GM18873 (cell line): ENCODE results near the gene MLLT10.

Experiments
- ATAC-seq: cut with Tn5 transposase; IDR thresholded peaks from one replicate; pipeline ENCODE4 v1.9.1; 2021; ENCODE audit warnings: mild to moderate bottlenecking, moderate library complexity, moderate number of reproducible peaks; ENCODE audit not compliant: unreplicated experiment, low FRiP score

MLLT10 gene

DNA sequence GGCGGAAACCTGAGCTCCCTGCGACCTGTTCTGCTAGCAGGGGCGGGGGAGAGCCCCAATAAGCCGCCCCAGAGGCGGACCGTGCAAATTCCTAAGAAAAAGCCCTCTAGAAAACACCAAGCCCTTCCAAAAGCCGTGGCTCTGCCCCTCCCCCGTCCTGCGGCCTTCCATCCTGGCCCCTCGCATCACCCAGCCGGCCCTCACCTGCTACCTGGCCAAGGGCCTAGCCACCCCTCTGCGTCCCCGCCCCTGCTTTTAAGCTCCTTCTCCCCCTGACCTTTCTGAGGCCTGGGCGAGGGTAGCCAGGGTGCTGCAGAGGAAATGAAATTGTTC is 33.5 kb upstream of the MLLT10 start:
- no peak for ATAC-seq

DNA sequence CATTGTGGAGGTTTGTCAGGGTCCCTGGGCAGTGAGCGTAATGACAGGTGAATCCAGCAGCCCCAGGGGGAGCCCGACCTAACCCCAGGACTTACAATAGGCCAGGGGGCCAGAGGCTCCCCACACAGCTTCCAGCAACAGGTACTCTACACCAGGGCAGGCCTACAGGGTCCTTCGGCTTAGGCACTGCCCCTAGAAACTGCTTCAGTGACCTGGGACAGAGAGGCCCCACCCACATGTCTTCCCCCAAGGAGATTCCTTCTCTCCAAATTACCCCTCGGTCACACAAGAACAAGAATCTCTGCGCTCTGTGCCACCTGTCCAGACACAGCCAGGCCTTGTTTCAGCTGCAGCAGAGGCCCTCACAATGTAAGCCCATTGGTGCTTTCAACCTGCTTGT is 32.9 kb upstream of the MLLT10 start:
- ATAC-seq = no peak

DNA sequence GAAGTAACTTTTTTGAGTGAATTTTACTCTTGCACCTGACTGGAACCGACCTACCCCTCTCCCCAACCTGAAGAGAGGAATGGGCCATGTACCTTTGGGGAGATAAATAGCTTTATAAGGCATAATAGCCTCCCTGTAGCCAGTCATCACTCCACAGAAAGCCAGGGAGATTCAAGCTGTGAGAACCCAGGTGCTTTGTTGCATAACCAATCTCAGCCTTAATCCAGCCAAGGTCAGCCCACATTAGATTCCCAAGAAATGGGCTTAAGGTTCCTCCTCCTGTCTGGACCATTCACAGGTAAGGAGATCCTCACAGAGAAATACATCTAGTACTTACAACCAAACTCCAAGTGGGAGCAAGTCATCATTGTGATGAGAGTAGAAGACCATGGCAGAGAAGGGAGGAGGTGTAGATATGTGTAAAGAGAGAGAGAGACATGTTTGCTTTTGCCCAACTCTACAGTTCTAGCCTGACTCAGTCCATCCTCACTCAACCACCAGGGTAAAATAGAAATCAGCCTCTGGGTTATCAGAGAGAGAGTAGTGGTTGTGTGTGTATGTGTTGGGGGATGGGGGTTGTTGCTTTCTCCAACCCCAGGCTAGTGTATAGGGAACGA is 32.2 kb upstream of the MLLT10 start:
- ATAC-seq = no peak

DNA sequence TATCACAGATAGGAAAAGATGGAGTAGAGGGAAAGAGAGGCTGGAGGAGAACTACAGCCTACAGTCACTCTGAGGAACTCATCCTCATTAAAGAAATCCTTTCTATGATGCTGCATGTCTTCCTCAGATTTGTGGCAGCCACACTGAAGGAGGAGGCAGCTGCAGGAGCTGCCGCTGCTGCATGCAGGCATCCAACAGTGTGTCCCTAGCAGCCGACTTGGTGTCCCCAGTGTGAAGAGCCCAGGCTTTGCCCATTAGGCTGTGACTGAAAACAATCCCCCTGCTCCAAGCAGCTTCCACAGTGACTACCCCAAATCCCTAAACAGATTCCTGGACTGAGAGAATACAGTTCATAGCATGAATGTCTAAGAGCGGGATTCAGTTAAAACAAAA is 31.7 kb upstream of the MLLT10 start:
- no peak for ATAC-seq

DNA sequence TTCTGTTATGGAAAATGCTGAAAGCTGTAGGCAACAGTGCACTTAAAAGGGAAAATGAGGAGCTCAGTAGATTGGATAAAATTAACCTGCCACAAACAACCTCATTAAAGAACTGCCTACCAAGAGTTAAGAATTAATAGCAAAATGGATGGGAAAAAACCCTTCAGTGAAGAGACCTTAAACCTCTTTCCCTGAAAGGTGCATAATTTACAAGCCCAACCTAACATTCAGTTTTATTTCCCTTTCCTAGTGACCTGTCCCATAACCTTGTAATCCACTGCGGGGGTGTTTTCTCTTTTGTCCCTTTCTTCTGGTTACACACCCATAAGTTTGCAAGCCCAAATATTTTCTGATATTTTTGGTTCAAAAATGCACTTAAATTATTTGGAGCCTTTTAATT is 30.5 kb upstream of the MLLT10 start:
- ATAC-seq = no peak

DNA sequence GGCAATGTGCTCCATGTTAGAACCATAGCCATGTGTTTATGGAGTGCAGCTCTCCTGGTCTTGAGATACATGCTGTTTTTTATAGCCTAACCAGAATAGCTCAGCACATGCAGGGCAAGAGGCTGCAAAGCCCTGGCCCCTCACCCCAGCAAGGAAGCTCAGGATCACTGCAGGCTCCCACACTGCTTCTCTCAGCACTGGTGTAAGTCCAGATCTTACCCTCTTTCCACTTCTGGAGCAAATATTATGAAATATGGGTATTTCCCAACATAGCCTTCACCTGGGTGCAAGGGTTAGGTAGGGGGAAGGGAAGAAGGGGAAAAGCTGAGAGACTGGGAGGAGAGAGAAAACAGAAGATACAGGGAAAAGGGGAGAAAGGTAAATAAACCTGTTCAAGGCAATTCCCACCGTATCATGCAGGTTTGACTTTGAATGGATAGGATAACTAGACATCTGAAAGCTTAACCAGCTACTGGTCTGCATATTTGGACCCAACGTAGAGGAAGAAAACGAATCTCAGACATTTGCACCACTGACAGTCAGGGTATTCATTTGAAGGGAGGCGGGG is 28.2 kb upstream of the MLLT10 start:
- no peak for ATAC-seq

DNA sequence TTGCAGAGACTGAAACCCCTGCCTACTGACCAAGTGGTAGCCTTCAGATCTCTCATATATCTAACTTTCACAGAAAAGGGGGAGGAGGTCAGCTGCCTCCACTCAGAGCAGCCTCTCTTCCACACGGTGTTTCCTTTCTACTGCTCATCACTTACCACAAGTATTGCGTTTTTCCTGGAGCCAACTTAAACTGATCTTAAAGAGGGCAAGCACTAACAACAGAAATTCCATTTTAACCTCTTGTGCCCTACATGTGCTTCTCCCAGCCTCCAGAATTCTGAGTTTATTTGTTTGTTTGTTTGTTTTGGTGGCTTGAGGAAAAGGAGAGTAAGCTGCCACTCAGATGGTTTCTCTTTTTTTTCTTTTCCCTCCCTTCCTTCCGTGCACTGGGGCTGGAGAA is 27.7 kb upstream of the MLLT10 start:
- ATAC-seq = no peak

DNA sequence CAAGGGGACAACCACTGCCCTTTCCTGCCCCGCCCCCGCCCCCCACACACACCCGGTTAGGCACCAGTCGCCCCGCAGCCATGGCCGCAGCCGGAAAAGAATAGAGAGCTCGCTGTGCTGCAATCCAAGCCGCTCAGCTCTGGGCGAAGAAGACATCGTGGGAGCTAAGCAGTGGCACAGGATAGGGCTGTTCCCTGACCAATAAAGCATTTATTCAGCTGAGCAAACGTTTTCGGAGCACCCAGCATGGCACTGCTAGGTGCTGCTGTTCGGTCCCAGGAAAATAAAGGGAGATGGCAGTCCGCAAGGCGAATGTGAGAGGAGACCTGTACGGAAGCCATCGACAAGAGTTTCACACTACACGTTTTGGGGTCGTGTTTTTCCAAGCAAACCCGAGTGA is 26.9 kb upstream of the MLLT10 start:
- ATAC-seq = no peak

DNA sequence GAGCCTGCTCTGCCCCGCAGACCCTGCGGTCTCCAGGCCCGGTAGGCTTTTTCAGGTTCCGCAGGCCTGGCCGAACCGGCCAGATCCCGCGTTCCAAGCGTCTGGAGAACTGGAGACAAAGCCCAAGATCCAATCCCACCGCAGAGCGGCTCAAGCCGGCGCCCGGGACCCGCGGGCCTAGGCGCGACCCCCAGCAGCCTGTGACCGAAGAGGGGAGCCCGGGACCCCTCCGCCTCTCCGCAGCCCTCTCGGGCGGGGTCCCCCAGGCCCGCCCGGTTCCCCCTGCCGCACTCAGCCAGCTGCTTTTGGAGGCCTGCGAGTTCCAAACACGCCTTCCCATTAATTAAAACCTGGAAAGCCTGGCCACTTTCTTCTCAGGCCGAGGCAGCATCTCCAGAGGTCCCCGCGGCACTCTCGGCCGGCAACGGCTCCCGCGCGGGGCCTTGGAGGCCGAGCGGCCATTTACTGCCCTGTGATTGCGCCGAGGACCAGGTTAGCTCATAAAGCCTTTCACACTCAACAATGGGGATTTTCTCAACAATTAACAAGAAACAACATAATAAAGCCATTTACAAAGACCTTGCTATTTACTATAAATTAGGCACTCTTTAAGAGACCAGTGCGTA is 25.2 kb upstream of the MLLT10 start:
- no peak for ATAC-seq

DNA sequence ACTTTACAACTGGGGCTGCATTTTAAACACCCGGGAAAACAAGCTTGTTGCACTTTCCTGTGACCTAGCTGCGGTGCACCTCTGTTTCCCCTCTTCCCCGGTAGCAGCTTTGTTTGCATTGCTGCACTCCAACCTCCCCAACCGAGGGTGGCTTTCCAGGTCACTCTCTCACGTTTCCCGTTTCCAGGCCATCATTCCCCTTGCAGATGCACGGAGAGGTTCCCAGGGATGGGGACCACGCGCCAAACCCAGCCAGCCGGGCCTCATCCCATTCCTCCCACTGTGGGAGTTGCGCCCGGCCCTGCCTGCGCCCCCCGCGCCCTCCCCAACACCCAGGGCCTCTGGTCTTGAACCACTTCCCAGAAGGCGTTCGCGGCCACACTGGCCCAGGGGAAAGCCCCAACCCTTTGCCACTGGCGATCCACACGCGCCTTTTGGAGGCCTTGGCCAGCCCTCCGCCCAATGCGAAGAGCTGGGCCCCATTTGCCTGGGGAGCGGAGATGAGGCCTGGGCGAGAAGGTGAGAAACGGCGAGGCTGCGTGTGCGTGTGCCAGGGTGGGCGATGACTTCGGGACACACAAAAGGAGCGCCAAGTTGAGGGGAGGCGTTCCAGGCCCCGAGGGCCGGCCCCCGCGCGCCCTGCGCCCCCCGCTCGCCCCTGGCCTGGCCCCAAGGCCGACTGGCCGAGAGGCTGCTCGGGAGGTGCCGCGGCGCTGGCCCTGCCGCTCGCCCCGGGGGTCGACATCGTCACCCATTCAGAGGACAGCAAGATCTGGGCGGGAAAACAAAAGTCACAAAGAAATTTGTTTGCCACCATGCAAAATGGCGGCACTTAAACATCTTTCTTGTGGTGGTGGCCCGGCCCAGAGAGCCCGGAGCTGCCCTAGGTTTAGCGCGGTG is 24.4 kb upstream of the MLLT10 start:
- ATAC-seq = no peak

DNA sequence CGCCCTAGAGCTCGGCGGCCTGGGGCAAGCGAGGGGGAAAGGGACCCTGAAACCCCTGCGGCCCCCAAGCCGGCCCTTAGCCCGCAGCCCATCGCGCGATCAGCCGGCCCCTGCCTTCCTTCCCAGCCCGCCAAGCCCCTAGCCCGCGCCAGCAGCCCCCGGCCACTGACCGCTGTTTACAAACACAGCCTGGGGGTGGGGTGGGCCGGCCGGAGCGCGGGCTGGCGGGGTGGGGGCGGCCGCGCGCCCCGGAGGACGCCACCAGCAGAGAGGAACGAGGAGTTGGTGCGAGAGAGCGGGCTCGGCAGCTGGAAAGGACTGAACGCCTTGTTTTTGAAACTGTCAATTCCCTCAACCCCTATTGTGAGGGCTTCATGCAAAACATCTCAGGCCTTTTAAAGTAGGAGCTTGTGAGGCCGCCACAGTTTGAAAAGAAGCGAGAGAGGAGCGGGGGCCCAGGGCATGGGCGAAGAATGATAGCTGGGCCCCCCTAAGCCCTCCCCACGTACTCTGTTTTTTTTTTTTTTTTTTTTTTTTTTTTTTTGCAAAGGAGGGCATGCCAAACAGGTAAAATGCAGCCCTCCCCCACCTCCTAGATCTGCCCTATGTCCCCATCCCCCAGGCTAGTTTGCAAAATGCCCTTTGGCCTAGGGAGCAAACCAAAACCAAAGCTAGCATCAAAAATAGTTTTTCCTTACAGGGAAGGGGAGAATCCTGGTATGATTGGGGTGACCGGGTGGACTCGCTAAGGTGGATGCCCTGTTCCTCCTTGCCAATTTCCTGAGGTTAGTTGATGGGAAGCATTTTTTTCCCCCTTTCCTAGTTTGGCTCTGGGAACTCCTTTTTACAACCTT is 23.6 kb upstream of the MLLT10 start:
- ATAC-seq = no peak

DNA sequence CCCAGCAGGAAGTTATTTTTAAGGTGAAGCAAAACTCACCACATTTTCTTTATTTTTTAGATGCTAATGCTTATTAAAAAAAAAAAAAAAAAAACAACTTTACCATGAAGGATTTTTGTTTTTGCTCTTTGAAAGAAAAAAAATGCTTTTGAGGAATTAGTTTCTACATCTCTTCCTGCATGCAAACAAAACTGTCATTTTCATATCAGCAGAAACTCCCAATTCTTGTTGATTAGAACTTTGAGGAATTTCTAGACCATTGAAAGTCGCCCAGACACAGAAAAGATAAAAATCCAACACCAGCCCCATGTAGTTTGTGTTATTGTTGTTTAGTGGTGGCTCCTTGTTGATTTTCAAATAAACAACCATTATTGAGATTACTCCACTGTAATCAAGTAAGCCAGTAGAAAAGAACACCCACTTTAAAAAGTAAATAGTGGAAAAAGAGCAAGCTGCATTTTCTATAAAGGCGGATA is 22.9 kb upstream of the MLLT10 start:
- ATAC-seq = no peak

DNA sequence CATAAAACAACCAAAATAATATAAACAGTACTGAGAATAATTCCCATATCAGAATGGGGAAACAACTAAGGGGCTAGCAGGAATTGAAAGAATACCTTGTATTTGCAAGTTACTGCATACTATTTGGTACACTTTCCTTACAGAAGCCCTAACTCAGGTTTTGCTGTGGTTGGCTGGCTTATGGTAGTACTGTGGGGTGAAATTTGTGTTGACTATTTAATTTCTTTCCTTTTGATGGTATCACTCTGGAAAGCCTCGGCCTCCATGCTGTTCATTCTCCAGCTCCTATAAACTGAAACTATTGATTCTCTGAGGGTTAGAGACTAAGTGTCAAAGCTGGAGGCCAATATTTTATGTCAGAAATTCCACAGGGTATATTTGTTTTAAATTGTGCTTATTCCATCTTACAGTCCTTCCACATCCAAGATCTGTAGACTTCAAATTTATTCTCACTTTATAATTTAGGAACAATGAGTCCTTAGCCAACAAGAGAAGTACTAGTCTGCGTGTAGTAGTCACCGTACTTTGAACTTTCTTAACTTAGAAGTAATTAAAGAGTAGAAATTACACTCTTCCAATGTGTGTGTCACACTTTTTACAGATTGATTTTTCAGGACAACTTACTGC is 22.0 kb upstream of the MLLT10 start:
- ATAC-seq = no peak

DNA sequence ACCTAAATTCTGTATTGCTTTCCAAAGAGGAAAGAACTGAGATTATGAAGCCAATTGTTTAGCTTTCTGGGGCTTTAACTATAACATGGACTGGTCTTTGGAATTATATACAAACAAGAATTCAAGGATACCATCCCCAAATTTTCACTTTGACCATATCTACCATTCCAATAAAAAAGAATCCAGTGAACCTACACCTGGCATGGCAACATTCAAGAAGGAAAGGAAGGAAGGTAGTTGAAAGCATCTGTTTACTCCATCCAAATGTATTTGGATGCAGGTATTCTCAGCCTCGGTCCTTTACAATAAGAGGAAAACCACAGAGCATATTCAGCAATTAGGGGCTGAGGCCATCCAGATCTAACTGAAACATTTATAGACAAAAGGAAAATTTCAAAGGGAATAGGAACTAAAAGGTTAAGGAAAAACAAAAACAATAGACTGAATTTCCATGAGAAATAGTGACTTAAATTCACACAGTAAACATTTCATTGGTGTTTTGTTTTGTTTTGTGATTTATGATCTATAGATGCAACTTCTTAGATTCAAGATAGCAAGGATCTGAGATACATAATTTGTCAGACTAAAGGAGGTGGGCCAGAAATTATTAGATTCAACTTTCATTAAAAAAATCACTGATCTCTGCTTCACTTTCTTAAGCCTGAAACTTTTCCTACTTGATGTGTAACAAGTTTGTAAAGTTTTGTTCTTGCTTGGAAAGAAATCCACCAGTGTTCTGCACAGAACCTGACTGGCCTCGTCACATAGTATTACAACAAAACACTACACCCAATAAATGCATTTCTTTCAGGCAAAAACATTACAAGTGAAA is 21.2 kb upstream of the MLLT10 start:
- ATAC-seq = no peak

DNA sequence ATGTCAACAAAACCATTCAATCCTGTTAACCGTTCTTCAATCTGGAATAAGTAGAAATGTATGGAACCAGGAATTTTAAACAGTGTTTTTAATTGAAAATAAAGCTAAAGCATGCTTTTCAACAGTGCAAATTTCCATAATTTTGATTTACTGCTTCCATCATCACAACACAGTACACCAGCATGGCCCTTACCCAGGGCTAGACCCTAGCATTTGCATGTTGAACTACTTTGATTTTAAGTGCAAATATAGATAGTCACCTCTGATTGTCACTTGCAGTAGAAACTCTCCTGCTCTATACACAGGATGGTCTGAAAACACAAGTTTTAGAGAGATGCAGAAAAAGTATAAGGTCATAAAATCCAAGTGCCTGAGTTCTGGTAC is 20.6 kb upstream of the MLLT10 start:
- ATAC-seq = no peak

DNA sequence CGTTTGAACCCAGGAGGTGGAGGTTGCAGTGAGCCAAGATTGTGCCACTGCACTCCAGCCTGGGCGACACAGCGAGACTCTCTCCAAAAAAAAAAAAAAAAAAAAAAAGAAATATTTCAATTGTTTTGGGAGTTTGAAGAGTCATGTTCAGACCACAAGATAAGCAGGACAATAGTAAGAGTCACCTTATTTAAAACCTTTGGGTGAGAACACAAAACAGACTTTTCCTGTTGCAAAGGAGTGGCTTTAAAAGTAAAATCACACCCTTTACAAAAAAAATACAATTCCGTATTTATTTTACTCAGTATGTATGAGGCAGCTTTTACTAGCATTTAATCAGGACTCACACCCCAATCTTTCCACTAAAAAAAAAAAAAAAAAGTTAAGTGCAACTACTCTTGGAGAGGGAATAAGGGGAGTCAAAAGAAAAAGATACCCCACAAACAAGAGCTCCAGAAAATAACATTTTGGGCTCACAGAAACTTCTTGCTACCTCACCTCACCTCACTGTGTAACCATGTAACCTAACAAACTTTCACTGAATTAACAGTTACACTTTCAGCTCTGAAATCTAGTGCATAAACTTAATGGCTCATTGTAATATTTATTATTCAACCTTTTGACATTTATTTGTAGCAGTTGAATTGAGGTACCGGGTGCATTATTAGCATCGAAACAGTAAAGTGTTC is 19.8 kb upstream of the MLLT10 start:
- no peak for ATAC-seq

DNA sequence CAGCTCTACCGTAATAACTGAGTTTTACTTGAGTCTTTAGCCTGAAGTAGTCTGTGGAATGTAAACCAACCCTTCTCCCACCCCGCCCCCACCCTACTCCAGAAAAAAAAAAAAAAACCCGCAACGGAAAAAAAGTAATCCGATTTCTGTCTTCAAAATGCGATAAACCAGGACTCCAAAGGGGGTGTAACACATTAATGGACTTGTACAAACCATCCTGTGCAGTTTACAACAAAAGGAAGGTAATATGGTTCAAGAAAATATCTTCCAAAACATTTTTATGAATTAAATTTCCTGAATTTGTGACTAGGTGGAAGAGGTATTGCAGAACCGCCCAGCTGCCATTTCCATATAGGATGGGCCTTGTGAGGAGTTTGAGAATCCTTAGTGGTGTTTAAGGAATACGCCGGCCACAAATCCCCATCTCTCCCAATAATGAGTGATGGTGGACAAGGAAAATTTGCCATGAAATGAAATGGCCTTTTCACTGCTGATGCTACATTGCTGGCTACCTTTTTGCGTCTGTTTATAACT is 19.1 kb upstream of the MLLT10 start:
- ATAC-seq = no peak
